ENCODE results near the gene KCNA10.

DNA sequence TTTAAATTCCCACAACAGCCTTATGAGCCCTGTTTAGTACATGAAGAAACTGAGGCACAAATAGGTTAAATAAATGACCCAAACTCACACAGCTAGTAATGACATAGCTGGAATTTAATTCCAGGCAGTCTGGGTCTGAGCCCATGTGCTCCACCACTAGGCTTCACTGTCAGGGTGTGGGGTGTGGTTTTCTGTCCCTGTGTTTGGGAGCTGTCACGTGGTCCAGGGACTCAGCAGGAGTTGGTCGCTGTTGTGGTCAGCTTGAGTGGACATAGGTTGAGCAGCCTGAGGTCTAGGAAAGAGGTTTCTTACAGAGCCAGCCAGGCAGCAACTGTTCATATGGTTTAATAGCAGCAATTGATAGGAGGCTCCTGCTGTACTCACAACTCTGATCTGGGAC is 28.0 kb upstream of the KCNA10 start:
- no peak for TF ChIP-seq POLR2AphosphoS5 (IDR thresholded peaks at IDR 0.05)
- TF ChIP-seq, protein P1, sequence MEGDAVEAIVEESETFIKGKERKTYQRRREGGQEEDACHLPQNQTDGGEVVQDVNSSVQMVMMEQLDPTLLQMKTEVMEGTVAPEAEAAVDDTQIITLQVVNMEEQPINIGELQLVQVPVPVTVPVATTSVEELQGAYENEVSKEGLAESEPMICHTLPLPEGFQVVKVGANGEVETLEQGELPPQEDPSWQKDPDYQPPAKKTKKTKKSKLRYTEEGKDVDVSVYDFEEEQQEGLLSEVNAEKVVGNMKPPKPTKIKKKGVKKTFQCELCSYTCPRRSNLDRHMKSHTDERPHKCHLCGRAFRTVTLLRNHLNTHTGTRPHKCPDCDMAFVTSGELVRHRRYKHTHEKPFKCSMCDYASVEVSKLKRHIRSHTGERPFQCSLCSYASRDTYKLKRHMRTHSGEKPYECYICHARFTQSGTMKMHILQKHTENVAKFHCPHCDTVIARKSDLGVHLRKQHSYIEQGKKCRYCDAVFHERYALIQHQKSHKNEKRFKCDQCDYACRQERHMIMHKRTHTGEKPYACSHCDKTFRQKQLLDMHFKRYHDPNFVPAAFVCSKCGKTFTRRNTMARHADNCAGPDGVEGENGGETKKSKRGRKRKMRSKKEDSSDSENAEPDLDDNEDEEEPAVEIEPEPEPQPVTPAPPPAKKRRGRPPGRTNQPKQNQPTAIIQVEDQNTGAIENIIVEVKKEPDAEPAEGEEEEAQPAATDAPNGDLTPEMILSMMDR (IDR thresholded peaks at IDR 0.05): no peak
- TF ChIP-seq POLR2A (IDR thresholded peaks at IDR 0.05): no peak

Data from prostate gland (tissue), 2 donors.